WTC11 (cell line): ENCODE results near the gene RRAD. TPM values are rescaled to one million over a fixed set of nuclear protein-coding genes. Genes with fewer than 3 reads are reported as not detected.

ENCODE experiments used
- ATAC-seq: fragments of 200-7000 bp; cut with Tn5 transposase; 2 replicates; pipeline ENCODE4 v1.10.0; 2021; ENCODE audit warnings: mild to moderate bottlenecking, moderate library complexity
- CTCF ChIA-PET: fragments of 300-600 bp; sonication (Branson Sonifier 250); formaldehyde crosslinking; loops from one replicate; lab custom pipeline; 2021; ENCODE audit warnings: antibody characterized with exemption; lab: Charles Lee
- POLR2A ChIA-PET: fragments of 350-600 bp; sonication (Branson Sonifier 250); formaldehyde crosslinking; loops from one replicate; lab custom pipeline; 2021; ENCODE audit warnings: antibody characterized with exemption; lab: Charles Lee
- DNase-seq: peaks from one replicate; pipeline ENCODE4 v3.0.0; 2021; ENCODE audit warnings: low spot score
- H3K27ac Mint-ChIP-seq: 2 replicates; pipeline ENCODE4 v1.8.0; 2021; ENCODE audit warnings: mixed read lengths
- H3K27me3 Mint-ChIP-seq: 2 replicates; pipeline ENCODE4 v1.8.0; 2021; ENCODE audit warnings: low read depth, mild to moderate bottlenecking, moderate library complexity, mixed read lengths
- H3K36me3 Mint-ChIP-seq: 2 replicates; pipeline ENCODE4 v1.8.0; 2021; ENCODE audit warnings: mixed read lengths
- H3K4me1 Mint-ChIP-seq: 2 replicates; pipeline ENCODE4 v1.8.0; 2022; ENCODE audit warnings: mixed read lengths
- H3K4me3 Mint-ChIP-seq: 2 replicates; pipeline ENCODE4 v1.8.0; 2021; ENCODE audit warnings: mild to moderate bottlenecking, moderate library complexity, mixed read lengths
- H3K9me3 Mint-ChIP-seq: 2 replicates; pipeline ENCODE4 v1.8.0; 2021; ENCODE audit warnings: mixed read lengths
- CREB1 ChIP-seq: sonication (generic); formaldehyde crosslinking; IDR thresholded peaks from 2 replicates; pipeline ENCODE4 v1.8.0; 2023; ENCODE audit warnings: mild to moderate bottlenecking, missing genetic modification reagents
- ELF4 ChIP-seq: sonication (generic); formaldehyde crosslinking; IDR thresholded peaks from 2 replicates; pipeline ENCODE4 v1.8.1; 2022; ENCODE audit warnings: low read depth, mild to moderate bottlenecking, moderate library complexity, missing genetic modification reagents
- HMGA2 ChIP-seq: fragments of 250-450 bp; sonication (Bioruptor Pico); IDR thresholded peaks from 2 replicates; pipeline ENCODE4 v1.4.0; 2021; ENCODE audit warnings: mild to moderate bottlenecking, moderate library complexity
- JAZF1 ChIP-seq: fragments of 250-450 bp; sonication (Bioruptor Pico); IDR thresholded peaks from 2 replicates; pipeline ENCODE4 v1.9.0; 2021; ENCODE audit warnings: moderate library complexity, mild to moderate bottlenecking, inconsistent platforms
- NR3C1 ChIP-seq: sonication (generic); formaldehyde crosslinking; conservative IDR thresholded peaks from 2 replicates; pipeline ENCODE4 v1.8.1; 2023; ENCODE audit warnings: low read depth, mild to moderate bottlenecking, missing genetic modification reagents
- PRDM15 ChIP-seq: sonication (generic); formaldehyde crosslinking; IDR thresholded peaks from 2 replicates; pipeline ENCODE4 v1.8.0; 2022; ENCODE audit warnings: missing genetic modification reagents
- STAT6 ChIP-seq: sonication (generic); formaldehyde crosslinking; conservative IDR thresholded peaks from 2 replicates; pipeline ENCODE4 v1.8.1; 2023; ENCODE audit warnings: mild to moderate bottlenecking, low read depth, missing genetic modification reagents, moderate library complexity
- TP53 ChIP-seq: sonication (generic); formaldehyde crosslinking; IDR thresholded peaks from 2 replicates; pipeline ENCODE4 v1.8.1; 2023; ENCODE audit warnings: mild to moderate bottlenecking, missing genetic modification reagents
- ZNF396 ChIP-seq: fragments of 250-450 bp; sonication (Bioruptor Pico); IDR thresholded peaks from 2 replicates; pipeline ENCODE4 v1.8.0; 2021; ENCODE audit warnings: mild to moderate bottlenecking, moderate library complexity, borderline replicate concordance
- ZNF425 ChIP-seq: fragments of 250-450 bp; sonication (Bioruptor Pico); conservative IDR thresholded peaks from 2 replicates; pipeline ENCODE4 v1.9.0; 2021; ENCODE audit warnings: mild to moderate bottlenecking
- ZNF532 ChIP-seq: fragments of 250-450 bp; sonication (Bioruptor Pico); IDR thresholded peaks from 2 replicates; pipeline ENCODE4 v1.9.0; 2021; ENCODE audit warnings: mild to moderate bottlenecking, borderline replicate concordance
- total RNA-seq: library from RNA; stranded (reverse); gene quantifications from 3 replicates; pipeline ENCODE4 v1.2.3, GENCODE V29; 2021

The RRAD gene
- total RNA-seq, 1 experiment from 2014 or later: 0.52 TPM

GRCh38 chr16:66921729-66922450 lies 3.4 kb downstream of the RRAD start:
- Mint-ChIP-seq H3K27ac (no peak overlapping the region), H3K36me3 (no peaks in the 10 kb centered on the region), H3K4me3 (no peak overlapping the region), H3K27me3 (peaks cover 47% of the 10 kb centered on the region), H3K4me1 (no peaks in the 10 kb centered on the region), H3K9me3 (no peaks in the 10 kb centered on the region)
- DNase-seq (no peak), ATAC-seq (no peak)
- ChIA-PET CTCF (interaction anchor here (0.6 to 4.3 kb wide), 5 partner anchors 12 to 233 kb away, joined by 3 to 38 read pairs (median 7); no protein-coding TSS in a partner anchor), POLR2A (no interaction called here)
- TF ChIP-seq CREB1 (CRISPR knock-in tag) (no peak), STAT6 (CRISPR knock-in tag) (no peak), ELF4 (CRISPR knock-in tag) (no peak), TP53 (CRISPR knock-in tag) (no peak), ZNF532 (CRISPR knock-in tag) (no peak), ZNF396 (no peak), PRDM15 (no peak), JAZF1 (CRISPR knock-in tag) (no peak), HMGA2 (CRISPR knock-in tag) (no peak), NR3C1 (CRISPR knock-in tag) (no peak), ZNF425 (CRISPR knock-in tag) (no peak)
